Loucy (cell line): ENCODE data around the gene TRMT44.

Experiments
- H2AFZ ChIP-seq: fragments of 200-600 bp; sonication (generic); 2 replicates; pipeline ENCODE4 v1.6.0; 2016; ENCODE audit warnings: antibody characterized with exemption, mild to moderate bottlenecking, low read length, moderate library complexity
- H3F3A ChIP-seq: fragments of 200-600 bp; 2 replicates; pipeline ENCODE4 v1.6.0; 2016; ENCODE audit warnings: antibody characterized with exemption, low read depth, mild to moderate bottlenecking
- H3K27me3 ChIP-seq: fragments of 200-600 bp; sonication (generic); 2 replicates; pipeline ENCODE4 v1.6.1; 2014; ENCODE audit warnings: low read length, mild to moderate bottlenecking; ENCODE audit not compliant: insufficient read depth, poor library complexity, severe bottlenecking
- H3K36me3 ChIP-seq: fragments of 200-600 bp; sonication (generic); 2 replicates; pipeline ENCODE4 v1.6.1; 2016; ENCODE audit warnings: low read length; ENCODE audit not compliant: insufficient read depth
- H3K4me1 ChIP-seq: fragments of 200-600 bp; sonication (generic); 2 replicates; pipeline ENCODE4 v1.5.1; 2014; ENCODE audit warnings: low read length, mild to moderate bottlenecking; ENCODE audit not compliant: insufficient read depth, poor library complexity, severe bottlenecking
- H3K4me2 ChIP-seq: fragments of 200-600 bp; sonication (generic); 2 replicates; pipeline ENCODE4 v1.6.0; 2014; ENCODE audit warnings: antibody characterized with exemption, low read length, low read depth, mild to moderate bottlenecking; ENCODE audit not compliant: poor library complexity, severe bottlenecking
- H3K4me3 ChIP-seq: fragments of 200-600 bp; sonication (generic); 2 replicates; pipeline ENCODE4 v1.5.1; 2014; ENCODE audit warnings: low read length, mild to moderate bottlenecking, mixed read lengths; ENCODE audit not compliant: poor library complexity, severe bottlenecking
- H3K79me2 ChIP-seq: fragments of 200-600 bp; sonication (generic); 2 replicates; pipeline ENCODE4 v1.6.1; 2014; ENCODE audit warnings: low read length; ENCODE audit not compliant: insufficient read depth
- H3K9ac ChIP-seq: fragments of 200-600 bp; sonication (generic); 2 replicates; pipeline ENCODE4 v1.6.0; 2014; ENCODE audit warnings: mild to moderate bottlenecking, low read depth, low read length, moderate library complexity; ENCODE audit not compliant: poor library complexity, severe bottlenecking
- H3K9me2 ChIP-seq: fragments of 200-600 bp; sonication (generic); replicated peaks from 2 replicates; pipeline ENCODE4 v1.6.1; 2016; ENCODE audit warnings: low read depth, low read length, mixed read lengths
- H3K9me3 ChIP-seq: fragments of 200-600 bp; sonication (generic); 2 replicates; pipeline ENCODE4 v1.6.1; 2014; ENCODE audit warnings: mild to moderate bottlenecking, antibody characterized with exemption, low read length, low read depth; ENCODE audit not compliant: insufficient read depth
- H4K20me1 ChIP-seq: fragments of 200-600 bp; sonication (generic); 2 replicates; pipeline ENCODE4 v1.6.0; 2014; ENCODE audit warnings: antibody characterized with exemption, low read length, mild to moderate bottlenecking; ENCODE audit not compliant: insufficient read depth, poor library complexity, severe bottlenecking
- CTCF ChIP-seq: fragments of 200-600 bp; sonication (generic); conservative IDR thresholded peaks from 2 replicates; pipeline ENCODE4 v1.5.1; 2014; ENCODE audit warnings: mild to moderate bottlenecking, antibody characterized with exemption, low read length
- EZH2phosphoT487 ChIP-seq: fragments of 200-600 bp; IDR thresholded peaks from 2 replicates; pipeline ENCODE4 v1.6.1; 2018; ENCODE audit warnings: antibody characterized with exemption, mild to moderate bottlenecking, moderate library complexity, borderline replicate concordance

The TRMT44 gene

GRCh38 chr4:8471211-8471875 lies 30.8 kb downstream of the TRMT44 start:
- H3K4me3 ChIP-seq: no peak overlapping the region
- no peak overlapping the region for H3K4me2 ChIP-seq
- H3F3A ChIP-seq: no peaks in the 10 kb centered on the region
- no peaks in the 10 kb centered on the region for H3K27me3 ChIP-seq
- H3K4me1 ChIP-seq: no peaks in the 10 kb centered on the region
- H3K9ac ChIP-seq: no peak overlapping the region
- no peak for TF ChIP-seq EZH2phosphoT487
- TF ChIP-seq CTCF: no peak
- no peaks in the 10 kb centered on the region for H3K79me2 ChIP-seq
- H2AFZ ChIP-seq: no peak overlapping the region
- H4K20me1 ChIP-seq: no peaks in the 10 kb centered on the region
- peaks cover 21% of the 10 kb centered on the region; the same call in 1 of the 2 replicates for H3K36me3 ChIP-seq
- no peaks in the 10 kb centered on the region for H3K9me2 ChIP-seq
- H3K9me3 ChIP-seq: no peaks in the 10 kb centered on the region

GRCh38 chr4:8472158-8472688 lies 31.6 kb downstream of the TRMT44 start:
- Histone ChIP-seq H3K27me3 (no peaks in the 10 kb centered on the region), H3F3A (no peaks in the 10 kb centered on the region), H3K36me3 (peaks cover 18% of the 10 kb centered on the region; the same call in 1 of the 2 replicates), H3K9ac (no peak overlapping the region), H2AFZ (no peak overlapping the region), H3K79me2 (no peaks in the 10 kb centered on the region), H4K20me1 (no peaks in the 10 kb centered on the region), H3K4me2 (no peak overlapping the region), H3K9me3 (no peaks in the 10 kb centered on the region), H3K9me2 (no peaks in the 10 kb centered on the region), H3K4me1 (no peaks in the 10 kb centered on the region), H3K4me3 (no peak overlapping the region)
- no peak for TF ChIP-seq EZH2phosphoT487
- TF ChIP-seq CTCF: no peak

GRCh38 chr4:8472689-8473197 lies 32.2 kb downstream of the TRMT44 start:
- no peaks in the 10 kb centered on the region for H3K4me1 ChIP-seq
- no peaks in the 10 kb centered on the region for H4K20me1 ChIP-seq
- H3K9me3 ChIP-seq: no peaks in the 10 kb centered on the region
- H3K4me3 ChIP-seq: no peak overlapping the region
- no peaks in the 10 kb centered on the region for H3K27me3 ChIP-seq
- H2AFZ ChIP-seq: no peak overlapping the region
- H3F3A ChIP-seq: no peaks in the 10 kb centered on the region
- no peak overlapping the region for H3K4me2 ChIP-seq
- TF ChIP-seq CTCF: no peak
- no peak for TF ChIP-seq EZH2phosphoT487
- peaks cover 16% of the 10 kb centered on the region; the same call in 1 of the 2 replicates for H3K36me3 ChIP-seq
- no peak overlapping the region for H3K9ac ChIP-seq
- H3K9me2 ChIP-seq: no peaks in the 10 kb centered on the region
- no peaks in the 10 kb centered on the region for H3K79me2 ChIP-seq
